Breast epithelium (tissue), 4 donors: ENCODE data around the gene PCDHGC3. TPM values are rescaled to one million over a fixed set of nuclear protein-coding genes. Genes with fewer than 3 reads are reported as not detected.
A peak's percentile ranks its signal among the peaks of the same experiment; 100 is the strongest.

ENCODE experiments used
- DNase-seq, 2 donors: peaks; one replicate each; pipeline ENCODE4 v3.0.0-alpha.2; 2019; ENCODE audit warnings: low spot score in 2 of 2
- H3K27ac ChIP-seq, 2 donors: fragments of 200-600 bp; sonication (generic) in 1 of 2; one replicate each; pipeline ENCODE4 v1.5.1; 2016 to 2019; ENCODE audit warnings: mild to moderate bottlenecking in 1 of 2
- H3K27me3 ChIP-seq, 2 donors: fragments of 200-600 bp; sonication (generic) in 1 of 2; one replicate each; pipeline versions ENCODE4 v1.5.1 to v1.6.0; 2017 to 2019; ENCODE audit warnings: control low read depth in 1 of 2, mild to moderate bottlenecking in 1 of 2
- H3K36me3 ChIP-seq: fragments of 200-600 bp; one replicate; pipeline ENCODE4 v1.5.1; 2019
- H3K4me1 ChIP-seq, 2 donors: fragments of 200-600 bp; sonication (generic); one replicate each; pipeline ENCODE4 v1.5.1; 2016 to 2019; ENCODE audit warnings: control low read depth in 1 of 2
- H3K4me3 ChIP-seq, 3 donors: fragments of 200-600 bp; sonication (generic); 1 replicate in 2 of 3; 2 replicates in 1 of 3; pipeline ENCODE4 v1.5.1; 2016 to 2019; ENCODE audit warnings: mild to moderate bottlenecking in 3 of 3, moderate library complexity in 2 of 3
- H3K9me3 ChIP-seq, 2 donors: fragments of 200-600 bp; sonication (generic) in 1 of 2; one replicate each; pipeline ENCODE4 v1.5.1; 2016 to 2019; ENCODE audit warnings: control low read depth in 1 of 2
- POLR2A ChIP-seq: fragments of 450-650 bp; IDR thresholded peaks from one replicate; pipeline ENCODE4 v1.6.1; 2016; ENCODE audit warnings: antibody characterized with exemption, mild to moderate bottlenecking, moderate library complexity
- POLR2AphosphoS5 ChIP-seq, 3 donors: sonication (generic); formaldehyde crosslinking; IDR thresholded peaks; one replicate each; pipeline ENCODE4 v1.6.1; 2017; ENCODE audit warnings: antibody characterized with exemption in 3 of 3
- intact Hi-C: fragments of 100-400 bp; cut with DNase I; formaldehyde crosslinking; loops from one replicate; pipeline ENCODE4 v1.15.1; 2023; ENCODE audit warnings: low total_unique reads
- total RNA-seq, 3 donors: library from RNA; depleted of rRNA; stranded (reverse); fragments of >200 nt; gene quantifications; one replicate each; pipeline ENCODE4 v1.1.0, GENCODE V29; 2016
- TF ChIP-seq, protein P1 (sequence below), 3 donors: fragments of 450-650 bp; IDR thresholded peaks; one replicate each; pipeline ENCODE4 v1.5.1; 2016 to 2017; ENCODE audit warnings: antibody characterized with exemption in 3 of 3, mild to moderate bottlenecking in 3 of 3, moderate library complexity in 3 of 3

Gene PCDHGC3
- total RNA-seq, 3 donors from 2014 or later: 29.6 to 41.6 (median 35.1) TPM

- Histone ChIP-seq H3K4me3 (no peak overlapping the region), H3K36me3 (no peaks in the 10 kb centered on the region), H3K9me3 (peaks cover 4 to 11% of the 10 kb centered on the region in 2 donors), H3K4me1 (no peaks in the 10 kb centered on the region), H3K27me3 (no peaks in the 10 kb centered on the region), H3K27ac (no peak overlapping the region)
- TF ChIP-seq, protein P1, sequence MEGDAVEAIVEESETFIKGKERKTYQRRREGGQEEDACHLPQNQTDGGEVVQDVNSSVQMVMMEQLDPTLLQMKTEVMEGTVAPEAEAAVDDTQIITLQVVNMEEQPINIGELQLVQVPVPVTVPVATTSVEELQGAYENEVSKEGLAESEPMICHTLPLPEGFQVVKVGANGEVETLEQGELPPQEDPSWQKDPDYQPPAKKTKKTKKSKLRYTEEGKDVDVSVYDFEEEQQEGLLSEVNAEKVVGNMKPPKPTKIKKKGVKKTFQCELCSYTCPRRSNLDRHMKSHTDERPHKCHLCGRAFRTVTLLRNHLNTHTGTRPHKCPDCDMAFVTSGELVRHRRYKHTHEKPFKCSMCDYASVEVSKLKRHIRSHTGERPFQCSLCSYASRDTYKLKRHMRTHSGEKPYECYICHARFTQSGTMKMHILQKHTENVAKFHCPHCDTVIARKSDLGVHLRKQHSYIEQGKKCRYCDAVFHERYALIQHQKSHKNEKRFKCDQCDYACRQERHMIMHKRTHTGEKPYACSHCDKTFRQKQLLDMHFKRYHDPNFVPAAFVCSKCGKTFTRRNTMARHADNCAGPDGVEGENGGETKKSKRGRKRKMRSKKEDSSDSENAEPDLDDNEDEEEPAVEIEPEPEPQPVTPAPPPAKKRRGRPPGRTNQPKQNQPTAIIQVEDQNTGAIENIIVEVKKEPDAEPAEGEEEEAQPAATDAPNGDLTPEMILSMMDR (IDR thresholded peaks at IDR 0.05): no peak
- TF ChIP-seq POLR2A (no peak), POLR2AphosphoS5 (IDR thresholded peaks at IDR 0.05) (no peak)
- intact Hi-C loops: no loop called here
- DNase-seq: no peak
Measured at GRCh38 chr5:141465351-141465750, 10.4 kb upstream of the PCDHGC3 start.

GRCh38 chr5:141476132-141476911 lies 556 bp downstream of the PCDHGC3 start:
- DNase-seq: peak in 1 of 2 donors; percentile 54
- intact Hi-C loops: no loop called here
- H3K9me3 ChIP-seq: no peaks in the 10 kb centered on the region
- H3K4me1 ChIP-seq: peaks cover 0 to 14% of the 10 kb centered on the region in 2 donors
- H3K4me3 ChIP-seq: peak overlapping the region; percentile 71 to 78 (median 74)
- H3K36me3 ChIP-seq: no peaks in the 10 kb centered on the region
- TF ChIP-seq, protein P1 (IDR thresholded peaks at IDR 0.05): no peak
- TF ChIP-seq POLR2AphosphoS5 (IDR thresholded peaks at IDR 0.05): peak in 1 of 3 donors; percentile 7
- peak overlapping the region; percentile 93 to 94 for H3K27ac ChIP-seq
- H3K27me3 ChIP-seq: no peaks in the 10 kb centered on the region

- no peak for DNase-seq
- TF ChIP-seq POLR2A (no peak), POLR2AphosphoS5 (IDR thresholded peaks at IDR 0.05) (no peak)
- TF ChIP-seq, protein P1 (IDR thresholded peaks at IDR 0.05): no peak
- Histone ChIP-seq H3K4me3 (peak overlapping the region; percentile 71 to 78 (median 74)), H3K9me3 (no peaks in the 10 kb centered on the region), H3K36me3 (no peaks in the 10 kb centered on the region), H3K4me1 (peaks cover 0 to 14% of the 10 kb centered on the region in 2 donors), H3K27ac (peak overlapping the region; percentile 93 to 94), H3K27me3 (no peaks in the 10 kb centered on the region)
- intact Hi-C loops: no loop called here
Measured at GRCh38 chr5:141477044-141477575, 1.3 kb downstream of the PCDHGC3 start.

GRCh38 chr5:141477815-141478214 lies 2.0 kb downstream of the PCDHGC3 start:
- Histone ChIP-seq H3K36me3 (no peaks in the 10 kb centered on the region), H3K4me1 (peaks cover 0 to 14% of the 10 kb centered on the region in 2 donors), H3K9me3 (no peaks in the 10 kb centered on the region), H3K4me3 (peak overlapping the region; percentile 71 to 78 (median 74)), H3K27ac (peak overlapping the region in 1 of 2 donors; percentile 41), H3K27me3 (no peaks in the 10 kb centered on the region)
- intact Hi-C loops: no loop called here
- TF ChIP-seq, protein P1 (IDR thresholded peaks at IDR 0.05): no peak
- TF ChIP-seq POLR2AphosphoS5 (IDR thresholded peaks at IDR 0.05) (no peak), POLR2A (no peak)
- no peak for DNase-seq

- intact Hi-C loops: no loop called here
- Histone ChIP-seq H3K9me3 (no peaks in the 10 kb centered on the region), H3K4me3 (peak overlapping the region; percentile 71 to 78 (median 74)), H3K27me3 (no peaks in the 10 kb centered on the region), H3K27ac (peak overlapping the region in 1 of 2 donors; percentile 41), H3K4me1 (peaks cover 0 to 14% of the 10 kb centered on the region in 2 donors), H3K36me3 (no peaks in the 10 kb centered on the region)
- TF ChIP-seq, protein P1 (IDR thresholded peaks at IDR 0.05): peak; percentile 31 to 56 (median 53)
- no peak for TF ChIP-seq POLR2A
- DNase-seq: peak; percentile 81 to 87
Measured at GRCh38 chr5:141478321-141478945, 2.7 kb downstream of the PCDHGC3 start.
